Lower lobe of right lung (tissue), 2 donors: Measurements from ENCODE around the gene RPS6KA2. TPM values are rescaled to one million over a fixed set of nuclear protein-coding genes. Genes with fewer than 3 reads are reported as not detected.
A peak's percentile ranks its signal among the peaks of the same experiment; 100 is the strongest.

Experiments used
- ATAC-seq, 2 donors: fragments of 200-7000 bp; cut with Tn5 transposase; one replicate each; pipeline ENCODE4 v1.9.1; 2020 to 2022; ENCODE audit warnings: mild to moderate bottlenecking in 2 of 2, moderate library complexity in 2 of 2
- DNase-seq: peaks from one replicate; pipeline ENCODE4 v3.0.0-alpha.2; 2020
- H3K27ac ChIP-seq: fragments of 200-600 bp; one replicate; pipeline ENCODE4 v1.8.0; 2022
- H3K27me3 ChIP-seq: fragments of 200-600 bp; one replicate; pipeline ENCODE4 v1.8.0; 2022; ENCODE audit warnings: low read depth
- H3K36me3 ChIP-seq: fragments of 200-600 bp; one replicate; pipeline ENCODE4 v1.8.0; 2022; ENCODE audit warnings: mild to moderate bottlenecking
- H3K4me1 ChIP-seq: fragments of 200-600 bp; one replicate; pipeline ENCODE4 v1.8.0; 2022
- H3K4me3 ChIP-seq: fragments of 200-600 bp; one replicate; pipeline ENCODE4 v1.8.0; 2022; ENCODE audit warnings: mild to moderate bottlenecking
- H3K9me3 ChIP-seq: fragments of 200-600 bp; one replicate; pipeline ENCODE4 v1.8.0; 2022
- CTCF ChIP-seq: fragments of 200-600 bp; IDR thresholded peaks from one replicate; pipeline ENCODE4 v1.8.0; 2022; ENCODE audit warnings: antibody characterized with exemption, mild to moderate bottlenecking
- intact Hi-C: fragments of 100-400 bp; cut with DNase I; formaldehyde crosslinking; loops from one replicate; pipeline ENCODE4 v1.11.0; 2022
- total RNA-seq: library from RNA; stranded (reverse); fragmentation: NEBNext Ultra II Directional; extraction: Animal tissue kit (Norgen Biotek cat#: 25700); gene quantifications from one replicate; pipeline ENCODE4 v1.2.1, GENCODE V29; 2021
- donor health status: DM: no; HTN: yes; CAD: no; lungs with severe emphysema.

The RPS6KA2 gene
- total RNA-seq, 1 donor from 2014 or later: 102 TPM

- no peak overlapping the region for H3K27ac ChIP-seq
- no peak for ATAC-seq
- no peak overlapping the region for H3K4me3 ChIP-seq
- intact Hi-C loops: no loop called here
- peaks cover 71% of the 10 kb centered on the region for H3K36me3 ChIP-seq
- DNase-seq: no peak
- H3K4me1 ChIP-seq: peaks cover 10% of the 10 kb centered on the region
- no peaks in the 10 kb centered on the region for H3K9me3 ChIP-seq
- H3K27me3 ChIP-seq: no peaks in the 10 kb centered on the region
- no peak for TF ChIP-seq CTCF
These were observed 194.0 kb downstream of the RPS6KA2 start for GRCh38 chr6:166433096-166433495.

GRCh38 chr6:166430269-166430668 lies 196.8 kb downstream of the RPS6KA2 start:
- intact Hi-C loops: no loop called here
- Histone ChIP-seq H3K4me1 (peaks cover 2% of the 10 kb centered on the region), H3K27me3 (no peaks in the 10 kb centered on the region), H3K36me3 (peaks cover 47% of the 10 kb centered on the region), H3K9me3 (no peaks in the 10 kb centered on the region), H3K27ac (no peak overlapping the region), H3K4me3 (no peak overlapping the region)
- TF ChIP-seq CTCF: no peak
- DNase-seq (no peak), ATAC-seq (peak in 1 of 2 donors; percentile 17)

- DNase-seq (no peak), ATAC-seq (no peak)
- Histone ChIP-seq H3K4me1 (no peaks in the 10 kb centered on the region), H3K9me3 (no peaks in the 10 kb centered on the region), H3K27me3 (no peaks in the 10 kb centered on the region), H3K27ac (no peak overlapping the region), H3K4me3 (no peak overlapping the region), H3K36me3 (peaks cover 57% of the 10 kb centered on the region)
- intact Hi-C loops: no loop called here
- no peak for TF ChIP-seq CTCF
These were observed 202.6 kb downstream of the RPS6KA2 start for GRCh38 chr6:166424431-166424830.

- no peaks in the 10 kb centered on the region for H3K9me3 ChIP-seq
- no peak for DNase-seq
- intact Hi-C loops: no loop called here
- no peaks in the 10 kb centered on the region for H3K27me3 ChIP-seq
- ATAC-seq: no peak
- no peak overlapping the region for H3K27ac ChIP-seq
- H3K36me3 ChIP-seq: peaks cover 61% of the 10 kb centered on the region
- no peaks in the 10 kb centered on the region for H3K4me1 ChIP-seq
- H3K4me3 ChIP-seq: no peak overlapping the region
- no peak for TF ChIP-seq CTCF
These were observed 203.3 kb downstream of the RPS6KA2 start for GRCh38 chr6:166423781-166424180.

- no peak for TF ChIP-seq CTCF
- Histone ChIP-seq H3K4me1 (no peaks in the 10 kb centered on the region), H3K36me3 (peaks cover 67% of the 10 kb centered on the region), H3K27me3 (no peaks in the 10 kb centered on the region), H3K27ac (no peak overlapping the region), H3K4me3 (no peak overlapping the region), H3K9me3 (no peaks in the 10 kb centered on the region)
- intact Hi-C loops: no loop called here
- ATAC-seq: no peak
- DNase-seq: no peak
These were observed 203.9 kb downstream of the RPS6KA2 start for GRCh38 chr6:166423051-166423745.
